ENCODE measurements around the gene EHHADH.

The EHHADH gene

GRCh38 chr3:185151964-185152409 lies 101.9 kb downstream of the EHHADH start:
- no peak overlapping the region for H3K27ac ChIP-seq
- TF ChIP-seq, protein P1, sequence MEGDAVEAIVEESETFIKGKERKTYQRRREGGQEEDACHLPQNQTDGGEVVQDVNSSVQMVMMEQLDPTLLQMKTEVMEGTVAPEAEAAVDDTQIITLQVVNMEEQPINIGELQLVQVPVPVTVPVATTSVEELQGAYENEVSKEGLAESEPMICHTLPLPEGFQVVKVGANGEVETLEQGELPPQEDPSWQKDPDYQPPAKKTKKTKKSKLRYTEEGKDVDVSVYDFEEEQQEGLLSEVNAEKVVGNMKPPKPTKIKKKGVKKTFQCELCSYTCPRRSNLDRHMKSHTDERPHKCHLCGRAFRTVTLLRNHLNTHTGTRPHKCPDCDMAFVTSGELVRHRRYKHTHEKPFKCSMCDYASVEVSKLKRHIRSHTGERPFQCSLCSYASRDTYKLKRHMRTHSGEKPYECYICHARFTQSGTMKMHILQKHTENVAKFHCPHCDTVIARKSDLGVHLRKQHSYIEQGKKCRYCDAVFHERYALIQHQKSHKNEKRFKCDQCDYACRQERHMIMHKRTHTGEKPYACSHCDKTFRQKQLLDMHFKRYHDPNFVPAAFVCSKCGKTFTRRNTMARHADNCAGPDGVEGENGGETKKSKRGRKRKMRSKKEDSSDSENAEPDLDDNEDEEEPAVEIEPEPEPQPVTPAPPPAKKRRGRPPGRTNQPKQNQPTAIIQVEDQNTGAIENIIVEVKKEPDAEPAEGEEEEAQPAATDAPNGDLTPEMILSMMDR (conservative IDR thresholded peaks at IDR 0.05): no peak

DNA sequence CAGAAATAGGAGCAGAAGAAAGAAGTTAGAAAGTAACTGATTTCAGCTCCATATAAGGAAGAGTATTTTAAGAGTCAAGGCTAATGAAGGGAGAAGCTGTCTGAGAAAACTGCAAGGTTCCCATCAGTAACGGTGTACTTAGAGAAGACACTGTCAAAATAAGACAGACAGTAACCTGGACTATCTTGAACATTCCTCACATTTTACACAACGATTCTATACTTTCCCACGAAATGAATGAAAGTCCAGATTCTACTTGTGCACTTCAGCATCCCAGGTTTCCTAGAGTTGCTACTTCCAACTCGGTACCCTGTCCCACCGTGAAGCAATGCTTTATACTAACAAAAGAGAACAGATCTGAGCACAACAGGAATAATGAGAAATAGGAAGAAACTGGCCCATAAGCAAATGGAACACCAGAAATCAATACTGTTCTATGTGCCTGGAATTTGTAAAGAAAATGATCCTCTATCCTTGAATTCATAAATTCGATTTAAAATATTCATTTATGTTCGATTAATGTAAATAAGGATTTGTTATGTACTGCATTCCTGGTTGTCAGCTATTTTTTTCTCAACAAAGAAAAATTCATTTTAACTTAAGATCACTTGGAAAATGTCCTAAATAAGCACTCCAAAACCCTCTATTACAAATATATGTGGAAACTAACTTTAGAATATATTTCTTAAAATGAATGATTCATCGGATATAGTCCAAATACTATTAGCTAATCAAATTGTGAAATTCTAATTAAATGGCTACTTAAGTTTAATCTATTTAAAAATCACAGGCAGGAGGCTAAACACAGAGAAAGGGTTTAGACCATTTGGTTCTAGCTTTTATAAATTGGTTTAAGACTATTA lies 102.5 kb downstream of the EHHADH start:
- TF ChIP-seq, protein P1 (conservative IDR thresholded peaks at IDR 0.05): no peak

GRCh38 chr3:185150561-185150960 lies 103.3 kb downstream of the EHHADH start:
- H3K27ac ChIP-seq: no peak overlapping the region
- TF ChIP-seq, protein P1 (conservative IDR thresholded peaks at IDR 0.05): no peak

More for the DNA sequence above, 102.5 kb downstream of the EHHADH start:
- H3K27ac ChIP-seq: no peak overlapping the region

DNA sequence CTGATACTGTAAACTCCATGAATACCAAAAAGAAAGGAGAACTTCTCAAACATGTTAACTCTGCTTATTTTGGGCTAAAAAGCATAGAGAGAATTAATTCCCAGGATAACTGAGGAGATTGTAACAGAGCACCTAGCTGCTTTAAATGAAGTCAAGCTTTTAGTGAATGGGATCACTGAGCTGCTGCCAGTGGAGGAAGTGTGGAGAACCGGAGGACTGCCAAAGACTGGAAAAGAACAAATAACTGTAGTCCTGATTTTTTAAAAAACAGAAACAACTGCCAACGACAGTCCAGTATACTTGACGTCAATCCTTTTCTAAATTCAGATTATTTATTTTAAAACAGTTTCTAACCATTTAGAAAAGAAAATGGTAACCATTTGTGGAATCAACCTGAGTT lies 104.3 kb downstream of the EHHADH start:
- no peak overlapping the region for H3K27ac ChIP-seq
- TF ChIP-seq, protein P1 (conservative IDR thresholded peaks at IDR 0.05): no peak

DNA sequence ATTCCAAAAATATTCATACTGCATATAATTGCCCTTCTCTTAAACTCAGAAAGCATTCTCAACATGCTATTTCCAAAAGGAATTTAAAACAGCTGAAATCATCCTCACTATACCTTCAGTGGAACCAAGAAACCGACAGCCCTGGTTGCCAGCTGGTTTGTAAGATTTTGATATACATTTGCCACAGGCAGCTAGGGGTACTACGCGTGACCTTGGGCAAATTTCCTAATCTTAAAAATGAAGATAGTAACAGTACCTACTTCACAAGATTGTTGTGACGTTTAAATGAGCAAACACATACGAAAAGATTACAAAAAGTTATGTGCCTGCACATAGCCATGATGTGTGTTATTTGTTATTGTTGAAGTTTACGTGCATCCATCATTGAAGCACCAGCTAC lies 108.3 kb downstream of the EHHADH start:
- H3K27ac ChIP-seq: no peak overlapping the region
- TF ChIP-seq, protein P1 (conservative IDR thresholded peaks at IDR 0.05): no peak

- H3K27ac ChIP-seq: 0 out of 2 replicates have a peak overlapping the region, but pooled peaks have one; percentile 10
Observed at GRCh38 chr3:185144784-185145183, 109.1 kb downstream of the EHHADH start.

More at GRCh38 chr3:185144784-185145183, 109.1 kb downstream of the EHHADH start:
- TF ChIP-seq, protein P1 (conservative IDR thresholded peaks at IDR 0.05): no peak
